GM18861 (cell line): ENCODE measurements around the gene PF4V1.

ENCODE experiments used
- ATAC-seq: cut with Tn5 transposase; IDR thresholded peaks from one replicate; pipeline ENCODE4 v1.9.1; 2021; ENCODE audit not compliant: unreplicated experiment

PF4V1 gene

GRCh38 chr4:73844806-73845205 is 8.3 kb upstream of the PF4V1 start:
- ATAC-seq: no peak

- ATAC-seq: no peak
Measured at GRCh38 chr4:73847526-73848182, 5.4 kb upstream of the PF4V1 start.

DNA sequence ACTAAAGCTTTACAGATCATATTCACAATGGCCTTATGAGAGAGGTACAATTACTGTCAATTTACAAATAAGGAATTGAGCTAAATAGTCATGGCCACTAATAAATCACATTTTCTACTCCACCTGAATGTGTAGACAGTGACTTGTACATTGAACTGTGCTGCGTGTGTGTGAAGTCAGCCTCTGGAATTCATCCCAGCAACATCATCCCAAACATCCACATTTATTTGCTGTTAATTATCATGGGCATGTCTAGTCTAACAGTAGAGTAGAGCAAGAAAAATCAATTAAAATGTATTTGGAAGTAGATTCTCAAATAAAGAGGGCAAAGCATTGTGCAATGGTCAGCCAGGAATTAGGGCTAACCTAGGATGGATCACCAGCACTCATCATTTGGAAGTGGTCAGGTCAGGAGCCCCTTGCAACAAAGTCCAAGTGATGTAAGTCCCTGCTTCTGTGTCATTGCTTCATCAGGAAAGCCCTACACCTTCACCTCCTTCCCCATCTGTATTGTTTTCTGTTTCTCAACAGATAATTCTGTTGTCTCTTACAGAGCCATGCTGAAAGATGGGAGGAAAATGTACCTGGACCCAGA is 4.8 kb upstream of the PF4V1 start:
- ATAC-seq: no peak

DNA sequence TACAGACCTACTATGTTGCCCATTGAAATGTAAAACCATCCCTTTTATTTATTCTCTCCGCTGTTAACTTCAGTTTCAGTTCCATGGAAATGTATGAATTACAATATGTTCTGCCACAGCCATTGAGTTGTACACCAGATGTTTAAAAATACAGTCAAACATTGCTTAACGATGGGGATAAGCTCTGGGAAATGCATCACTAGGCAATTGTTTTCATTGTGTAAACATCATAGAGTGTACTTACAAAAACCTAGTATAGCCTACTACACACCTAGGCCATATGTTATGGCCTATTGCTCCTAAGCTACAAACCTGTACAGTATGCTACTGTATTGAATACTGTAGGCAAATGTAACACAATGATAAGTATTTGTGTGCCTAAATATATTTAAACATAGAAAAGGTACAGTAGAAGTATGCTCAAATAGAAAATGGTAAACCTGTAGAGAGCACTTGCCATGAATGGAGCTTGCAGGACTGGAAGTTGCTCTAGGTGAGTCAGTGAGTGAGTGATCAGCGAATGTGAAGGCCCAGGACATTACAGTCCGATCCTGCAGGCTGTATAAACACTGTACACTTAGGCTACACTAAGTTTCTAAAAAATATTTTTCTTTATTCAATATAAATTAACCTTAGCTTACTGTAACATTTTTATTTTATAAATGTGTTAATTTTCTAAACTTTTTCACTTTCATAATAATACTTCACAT is 2.7 kb upstream of the PF4V1 start:
- ATAC-seq: no peak

- ATAC-seq: no peak
Measured at GRCh38 chr4:73851293-73851692, 1.8 kb upstream of the PF4V1 start.

DNA sequence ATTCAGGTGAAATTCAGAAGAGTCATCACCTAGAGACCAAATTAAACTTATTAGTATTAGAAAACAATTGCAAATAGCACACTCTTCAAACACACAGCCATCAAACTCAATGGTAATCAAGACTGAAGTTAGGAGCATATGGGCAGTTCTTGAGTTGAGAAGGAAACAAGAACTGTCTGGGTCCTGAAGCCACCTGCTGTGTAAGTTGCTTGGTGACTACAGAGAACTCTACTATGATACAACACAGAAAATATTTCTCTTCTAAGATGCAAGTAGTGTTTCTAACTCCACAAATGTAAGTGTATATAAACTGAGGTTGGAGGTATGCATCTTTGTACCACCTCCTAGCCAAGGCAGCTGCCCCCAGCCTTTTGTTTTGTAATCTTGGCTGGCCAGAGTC is 325 bp upstream of the PF4V1 start:
- no peak for ATAC-seq

- ATAC-seq: no peak
Measured at GRCh38 chr4:73853718-73854473, 800 bp downstream of the PF4V1 start.

DNA sequence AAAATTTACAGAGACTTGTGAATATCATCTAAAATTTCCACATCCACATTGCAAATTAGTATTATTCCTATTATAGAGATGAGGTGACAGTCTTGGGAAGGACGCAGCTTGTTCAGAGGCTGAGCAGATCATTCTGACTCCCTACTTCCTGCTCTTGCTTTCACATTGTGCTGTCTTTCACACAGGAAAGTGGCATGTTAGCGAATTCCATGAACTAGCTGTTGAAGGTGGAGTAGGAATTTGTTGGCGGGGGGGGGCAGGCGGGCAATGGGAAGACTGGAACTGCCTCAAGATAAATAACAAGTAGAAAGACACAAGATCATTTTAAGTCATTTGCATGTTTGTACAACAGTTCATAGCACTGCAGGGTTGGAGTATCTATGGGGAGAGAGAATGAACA is 2.3 kb downstream of the PF4V1 start:
- ATAC-seq: no peak

DNA sequence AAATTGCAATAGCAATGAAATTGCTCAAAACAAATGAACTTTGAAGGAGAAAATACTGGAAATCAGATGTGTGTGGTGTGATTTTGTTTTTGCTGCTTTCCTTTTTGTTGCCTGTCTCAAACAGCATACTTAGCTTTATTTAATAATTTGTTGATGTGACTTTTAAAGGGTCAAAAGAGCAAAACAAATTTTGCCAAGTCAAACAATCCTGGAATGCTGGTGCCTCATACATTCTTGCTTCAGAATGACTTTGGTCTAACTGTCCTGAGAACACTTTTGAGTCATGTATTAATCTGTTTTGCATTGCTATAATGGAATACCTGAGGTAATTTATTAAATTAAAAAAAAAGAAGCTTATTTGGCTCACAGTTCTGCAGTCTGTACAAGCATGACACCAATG is 3.4 kb downstream of the PF4V1 start:
- no peak for ATAC-seq

- ATAC-seq: no peak
Measured at GRCh38 chr4:73859614-73860088, 6.6 kb downstream of the PF4V1 start.

- no peak for ATAC-seq
Measured at GRCh38 chr4:73860181-73860580, 7.1 kb downstream of the PF4V1 start.

- ATAC-seq: no peak
Measured at GRCh38 chr4:73860917-73861316, 7.8 kb downstream of the PF4V1 start.

- ATAC-seq: no peak
Measured at GRCh38 chr4:73862322-73862721, 9.2 kb downstream of the PF4V1 start.

- ATAC-seq: no peak
Measured at GRCh38 chr4:73864365-73864764, 11.3 kb downstream of the PF4V1 start.

DNA sequence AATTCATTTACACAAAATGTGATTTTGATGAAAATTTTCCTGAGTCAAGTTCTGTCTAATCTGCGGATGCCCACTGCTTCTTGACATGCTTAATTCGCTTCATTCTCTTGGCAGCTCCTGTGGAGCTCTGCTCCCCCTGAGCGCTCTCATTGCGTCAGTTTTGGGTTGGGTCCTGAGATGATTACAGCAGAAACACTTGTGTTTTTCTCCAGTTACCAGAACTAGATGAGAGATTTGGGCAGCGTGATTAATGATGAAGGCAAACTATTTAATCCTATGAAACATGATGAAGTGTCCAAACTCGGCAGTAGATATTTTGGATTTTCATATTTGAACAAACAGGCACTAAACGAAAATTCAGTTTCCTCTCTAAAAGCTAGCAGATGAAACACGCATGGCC is 11.9 kb downstream of the PF4V1 start:
- ATAC-seq: no peak

- ATAC-seq: no peak
Measured at GRCh38 chr4:73865431-73866096, 12.5 kb downstream of the PF4V1 start.

DNA sequence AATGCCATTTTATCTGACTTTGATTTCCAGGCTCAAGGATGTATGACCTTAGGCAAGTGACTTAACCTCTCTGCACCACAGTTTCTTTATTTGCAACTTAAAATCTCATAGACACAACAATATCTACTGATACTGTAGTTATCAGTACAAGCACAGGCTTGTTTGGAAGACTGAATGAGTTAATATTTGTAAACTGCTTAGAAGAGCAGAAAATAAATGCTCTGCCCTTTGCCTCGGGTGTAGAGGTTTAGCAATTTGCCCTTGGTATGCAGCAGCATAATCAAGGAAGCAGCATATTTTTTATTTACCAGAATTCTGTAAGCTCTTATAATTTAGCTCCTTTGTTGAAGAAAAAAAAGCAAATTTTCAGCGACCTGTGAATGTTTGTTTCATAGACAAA is 13.2 kb downstream of the PF4V1 start:
- no peak for ATAC-seq

DNA sequence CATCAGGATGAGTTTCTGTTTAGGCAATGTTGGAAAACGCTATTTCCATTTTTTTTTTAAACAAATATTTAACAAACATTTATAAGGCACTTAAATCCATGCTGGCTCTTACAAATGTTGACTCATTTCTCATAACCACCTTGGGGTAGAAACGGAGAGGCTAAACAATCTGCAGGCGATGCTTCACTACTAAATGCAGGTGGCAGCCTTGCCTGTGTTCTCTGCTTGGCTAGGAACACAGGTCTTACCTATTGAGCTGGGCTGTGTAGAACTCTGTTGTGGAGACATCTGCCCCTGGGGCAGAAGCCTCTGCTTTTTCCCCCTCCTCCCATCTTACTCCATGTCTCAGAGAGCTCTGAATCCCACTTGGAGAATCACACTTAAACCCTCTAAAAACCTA is 14.7 kb downstream of the PF4V1 start:
- no peak for ATAC-seq

DNA sequence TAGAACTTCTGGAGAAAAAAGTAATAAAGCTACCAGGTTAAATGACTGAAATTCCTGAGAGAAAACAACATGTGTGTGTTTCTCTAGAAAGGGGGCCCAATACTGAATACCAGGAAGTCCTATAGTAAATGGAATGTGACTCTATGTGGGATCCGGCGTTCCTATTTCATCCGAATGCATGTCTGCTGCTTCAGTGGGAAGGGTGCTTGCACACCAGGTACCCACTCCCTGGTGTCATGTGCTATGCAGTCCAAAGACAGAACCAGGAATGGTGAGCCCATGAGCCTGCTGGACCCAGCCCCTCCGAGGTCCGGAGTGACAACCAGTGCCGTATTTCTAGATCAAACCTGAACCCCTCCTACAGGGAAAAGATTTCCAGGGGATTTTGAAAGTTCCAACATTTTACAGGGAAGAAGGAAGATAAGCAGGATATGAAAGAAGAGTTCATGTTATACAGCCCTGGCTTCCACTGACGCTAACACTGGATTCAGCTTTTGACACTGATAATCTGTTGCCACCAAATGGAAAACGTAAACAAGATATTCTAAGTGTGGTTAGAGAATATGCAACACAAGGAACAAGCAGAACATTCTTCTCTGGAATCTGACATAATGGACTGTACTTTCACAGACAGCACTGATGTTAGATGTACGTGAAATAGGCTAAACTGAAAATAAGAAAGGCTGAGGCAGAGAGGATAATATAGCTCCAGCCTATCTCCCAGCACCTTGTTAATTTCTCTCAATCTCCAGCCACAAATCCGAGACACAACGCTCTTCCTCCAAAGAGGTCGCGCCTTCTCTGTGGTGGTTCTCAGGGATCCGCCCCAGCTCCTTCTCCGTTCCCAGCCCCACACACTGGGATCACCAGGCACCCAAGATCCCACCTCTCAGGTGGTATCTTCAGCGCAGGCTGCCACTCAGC is 15.4 kb downstream of the PF4V1 start:
- ATAC-seq: no peak
